Measurements from ENCODE around the gene KLHL14.

DNA sequence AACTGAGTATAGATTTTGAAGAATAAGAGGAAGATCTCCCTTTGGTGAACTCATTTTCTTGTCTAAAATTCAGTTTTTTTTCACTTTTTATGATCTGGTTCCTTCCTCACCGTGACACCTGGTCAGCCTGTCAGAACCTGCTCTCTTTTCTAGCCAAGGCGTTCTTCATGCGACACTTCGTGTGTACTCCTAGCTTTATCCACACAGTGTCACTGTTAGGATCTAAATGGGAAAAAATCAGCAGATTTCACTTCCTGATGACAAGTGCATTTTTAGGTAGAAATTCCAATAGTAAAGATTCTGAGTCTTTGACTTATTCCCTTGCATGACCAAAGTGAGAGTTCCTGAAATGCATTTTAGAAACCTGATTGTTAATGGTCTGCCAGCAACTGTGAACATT, 89.8 kb downstream of the KLHL14 start:
- TF ChIP-seq TBX3 (IDR thresholded peaks at IDR 0.05; ENCODE audit: borderline replicate concordance) (no peak), REXO4 (CRISPR knock-in tag; IDR thresholded peaks at IDR 0.05; ENCODE audit: borderline replicate concordance) (no peak), ZNF207 (IDR thresholded peaks at IDR 0.05; ENCODE audit: borderline replicate concordance) (no peak), GABPA (IDR thresholded peaks at IDR 0.05; ENCODE audit: low read depth, low read length) (no peak), GABPA (CRISPR knock-in tag; IDR thresholded peaks at IDR 0.05; ENCODE audit: low read depth) (no peak)

Measured in HepG2 (cell line).